ENCODE measurements around the gene GPR132. TPM values are rescaled to one million over a fixed set of nuclear protein-coding genes. Genes with fewer than 3 reads are reported as not detected.

Gene GPR132
- total and polyA plus RNA-seq, 9 of the 15 experiments (the other 6 are each of a cell fraction or from before 2014, with no cell fraction given), result 0.01 to 1.1 (median 0.25) TPM; not detected in 1

DNA sequence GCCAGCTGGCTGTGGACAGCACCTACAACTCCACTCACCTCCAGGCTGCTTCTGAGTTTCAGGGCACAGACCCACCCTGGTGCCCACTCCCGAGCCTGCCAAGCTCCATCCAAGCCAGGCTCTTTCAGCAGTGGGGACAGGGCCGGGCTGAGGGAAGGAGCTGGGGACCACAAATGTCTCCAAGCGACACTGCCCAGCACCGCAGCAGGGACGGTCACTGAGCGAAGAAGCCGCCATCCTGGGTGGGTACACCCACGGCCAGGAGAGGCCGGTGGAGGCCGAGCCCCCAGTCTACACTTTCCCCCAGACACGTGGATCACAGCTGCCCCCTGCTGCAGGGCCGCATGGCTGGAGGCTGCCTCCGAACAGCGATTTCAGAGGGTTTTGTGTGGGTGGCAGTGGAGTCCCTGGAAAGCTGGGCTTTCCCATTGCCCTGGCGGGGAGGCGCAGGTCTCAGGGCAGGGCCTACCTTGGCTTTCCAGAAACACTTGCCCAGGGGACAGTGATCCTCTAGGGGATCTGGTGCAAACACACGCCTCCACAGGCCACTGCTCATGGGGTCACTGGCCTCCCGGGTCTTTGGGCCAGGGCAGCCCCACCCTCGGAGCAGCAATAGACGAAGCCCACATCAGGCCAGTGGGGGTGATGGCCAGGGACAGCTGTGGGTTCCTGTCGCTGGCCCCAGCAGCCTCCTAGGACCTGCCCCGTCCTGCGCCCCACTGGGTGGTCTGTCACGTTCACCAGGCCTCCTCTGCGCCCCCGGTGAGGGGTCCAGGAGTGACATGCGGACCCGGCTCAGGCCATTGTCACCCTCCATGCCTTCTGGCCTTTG, 1.2 kb upstream of the GPR132 start:
- ChIA-PET CTCF (ENCODE audit: low intra/inter-chr PET ratio) (no interaction called here), POLR2A (interaction anchor here (1.3 to 1.5 kb wide), 2 partner anchors 9 to 10 kb away, joined by 4 to 6 read pairs; no protein-coding TSS in a partner anchor)
- Histone ChIP-seq H3K4me2 (ENCODE audit: insufficient read depth, low read length) (no peak overlapping the region), H2AFZ (ENCODE audit: low read depth, low read length) (no peak overlapping the region), H4K20me1 (replicated peaks; ENCODE audit: control insufficient read depth, insufficient read depth, low read length) (no peaks in the 10 kb centered on the region), H3K27ac (ENCODE audit: extremely low read depth, low read depth, low read length) (no peak overlapping the region), H3K4me3 (no peak overlapping the region), H3K9me3 (replicated peaks; ENCODE audit: control insufficient read depth, insufficient read depth, low read depth, low read length) (no peaks in the 10 kb centered on the region), H3K9ac (ENCODE audit: insufficient read depth in 1 of 2, low read depth in 2 of 2, low read length in 2 of 2) (no peak overlapping the region; a peak in 1 of 4 replicates), H3K27me3 (ENCODE audit: control insufficient read depth in 2 of 2, insufficient read depth in 2 of 2, low read length in 2 of 2) (no peaks in the 10 kb centered on the region), H3K9me1 (ENCODE audit: control insufficient read depth, insufficient read depth, low read length) (peaks cover 4% of the 10 kb centered on the region), H3K36me3 (ENCODE audit: control insufficient read depth, insufficient read depth, low read length) (no peaks in the 10 kb centered on the region), H3K4me1 (replicated peaks in 1 of 2; ENCODE audit: control insufficient read depth in 2 of 2, insufficient read depth in 2 of 2, low read length in 2 of 2) (peaks cover 5 to 51% of the 10 kb centered on the region in 2 experiments; a peak in 4 of 5 replicates), H3K79me2 (ENCODE audit: control insufficient read depth, insufficient read depth, low read length) (no peaks in the 10 kb centered on the region)
- no peak for ATAC-seq
- FAIRE-seq, result no peak
- intact Hi-C loops (cut with micrococcal nuclease) (no loop called here), in situ Hi-C loops (cut with MboI) (no loop called here)
- no peak for TF ChIP-seq E2F3 (CRISPR knock-in tag; IDR thresholded peaks at IDR 0.05)
- no peak for TF ChIP-seq CTBP1 (IDR thresholded peaks at IDR 0.05; ENCODE audit: borderline replicate concordance)
- no peak for TF ChIP-seq SMAD3 (CRISPR knock-in tag; conservative IDR thresholded peaks at IDR 0.05)
- TF ChIP-seq ETV5 (CRISPR knock-in tag; IDR thresholded peaks at IDR 0.05; ENCODE audit: low read depth), result no peak
- TF ChIP-seq ZNF561 (CRISPR knock-in tag; conservative IDR thresholded peaks at IDR 0.05), result no peak
- TF ChIP-seq, protein P1, sequence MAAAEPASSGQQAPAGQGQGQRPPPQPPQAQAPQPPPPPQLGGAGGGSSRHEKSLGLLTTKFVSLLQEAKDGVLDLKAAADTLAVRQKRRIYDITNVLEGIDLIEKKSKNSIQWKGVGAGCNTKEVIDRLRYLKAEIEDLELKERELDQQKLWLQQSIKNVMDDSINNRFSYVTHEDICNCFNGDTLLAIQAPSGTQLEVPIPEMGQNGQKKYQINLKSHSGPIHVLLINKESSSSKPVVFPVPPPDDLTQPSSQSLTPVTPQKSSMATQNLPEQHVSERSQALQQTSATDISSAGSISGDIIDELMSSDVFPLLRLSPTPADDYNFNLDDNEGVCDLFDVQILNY (CRISPR knock-in tag; IDR thresholded peaks at IDR 0.05), result no peak
- TF ChIP-seq CBX1 (IDR thresholded peaks at IDR 0.05; ENCODE audit: low read depth), result no peak
- no peak for DNase-seq (ENCODE audit: extremely low read depth in 1 of 4, low spot score in 3 of 4)
- BruUV-seq (replicated peaks), result no TSS peak
- 63% methylated on average over 22 of the region's 28 CpGs for WGBS (ENCODE audit: insufficient coverage, low coverage, missing lambda C conversion rate)

All from K562 (cell line).